HEK293 (cell line): ENCODE data around the gene CCZ1.

Source experiments
- ATF2 ChIP-seq: fragments of 450-650 bp; formaldehyde crosslinking; IDR thresholded peaks from 2 replicates; pipeline ENCODE4 v1.5.1; 2016; ENCODE audit warnings: missing biosample characterization, missing genetic modification characterization, low read depth
- BCL11B ChIP-seq: fragments of 450-650 bp; formaldehyde crosslinking; IDR thresholded peaks from 2 replicates; pipeline ENCODE4 v1.5.1; 2016; ENCODE audit warnings: low read depth, missing biosample characterization, missing genetic modification characterization
- CTCF ChIP-seq: fragments of 450-650 bp; formaldehyde crosslinking; IDR thresholded peaks from 2 replicates; pipeline ENCODE4 v1.5.1; 2016; ENCODE audit warnings: missing biosample characterization, missing genetic modification characterization
- HOXA7 ChIP-seq: sonication (generic); formaldehyde crosslinking; IDR thresholded peaks from 2 replicates; pipeline ENCODE4 v1.8.1; 2022; ENCODE audit warnings: missing genetic modification reagents, borderline replicate concordance
- PBX3 ChIP-seq: sonication (generic); formaldehyde crosslinking; IDR thresholded peaks from 2 replicates; pipeline ENCODE4 v1.8.1; 2022; ENCODE audit warnings: mild to moderate bottlenecking, moderate library complexity, missing genetic modification reagents
- REST ChIP-seq: fragments of 450-650 bp; formaldehyde crosslinking; IDR thresholded peaks from 2 replicates; pipeline ENCODE4 v1.5.1; 2016; ENCODE audit warnings: missing biosample characterization, missing genetic modification characterization
- ZNF202 ChIP-seq: fragments of 450-650 bp; formaldehyde crosslinking; IDR thresholded peaks from 2 replicates; pipeline ENCODE4 v1.5.1; 2016; ENCODE audit warnings: missing biosample characterization, missing genetic modification characterization, borderline replicate concordance
- ZNF274 ChIP-seq, 2 experiments: fragments of 200-500 bp in 1 of 2; fragments of 450-650 bp in 1 of 2; sonication (Bioruptor generic) in 1 of 2; formaldehyde crosslinking in 1 of 2; IDR thresholded peaks; 2 replicates each; pipeline versions ENCODE4 v1.5.1 to v1.6.1; 2014 to 2016; ENCODE audit warnings: borderline replicate concordance in 1 of 2, inconsistent platforms in 1 of 2, low read length in 1 of 2, missing biosample characterization in 1 of 2, missing genetic modification characterization in 1 of 2
- ZNF558 ChIP-seq: fragments of 450-650 bp; formaldehyde crosslinking; IDR thresholded peaks from 2 replicates; pipeline ENCODE4 v1.5.1; 2016; ENCODE audit warnings: missing biosample characterization, missing genetic modification characterization
- ZNF626 ChIP-seq: fragments of 450-650 bp; sonication (Bioruptor Pico); formaldehyde crosslinking; IDR thresholded peaks from 2 replicates; pipeline ENCODE4 v1.5.1; 2018; ENCODE audit warnings: missing biosample characterization, missing genetic modification characterization, inconsistent platforms
- ZNF776 ChIP-seq: fragments of 450-650 bp; formaldehyde crosslinking; IDR thresholded peaks from 2 replicates; pipeline ENCODE4 v1.5.0; 2017; ENCODE audit warnings: missing biosample characterization, missing genetic modification characterization, borderline replicate concordance

GRCh38 chr7:5850944-5851343, 47.6 kb upstream of the CCZ1 start:
- TF ChIP-seq ZNF202 (tag by site-specific recombination) (no peak), ATF2 (tag by site-specific recombination) (no peak), REST (tag by site-specific recombination) (no peak), ZNF626 (tag by site-specific recombination) (no peak), HOXA7 (no peak), BCL11B (tag by site-specific recombination) (no peak), ZNF274 (IDR thresholded peaks at IDR 0.05; ENCODE audit: low read length) (no peak), ZNF274 (tag by site-specific recombination; IDR thresholded peaks at IDR 0.05; ENCODE audit: borderline replicate concordance) (no peak), CTCF (tag by site-specific recombination) (no peak), ZNF776 (tag by site-specific recombination) (no peak), PBX3 (CRISPR knock-in tag) (no peak), ZNF558 (tag by site-specific recombination) (no peak)
